Subcutaneous adipose tissue (tissue), 4 donors: ENCODE data around the gene GAB3. TPM values are rescaled to one million over a fixed set of nuclear protein-coding genes. Genes with fewer than 3 reads are reported as not detected.

Source experiments
- small RNA-seq: library from RNA; depleted of rRNA; stranded (forward); fragments of <200 nt; gene quantifications from one replicate; pipeline ENCODE3, GENCODE V24; 2016
- total RNA-seq, 4 donors: library from RNA; depleted of rRNA; stranded (reverse); fragments of >200 nt; gene quantifications; one replicate each; pipeline ENCODE4 v1.1.0, GENCODE V29; 2016
- TF ChIP-seq, protein P1 (sequence below): fragments of 450-650 bp; IDR thresholded peaks from one replicate; pipeline ENCODE4 v1.5.1; 2016; ENCODE audit warnings: low read depth, mild to moderate bottlenecking, control low read depth, antibody characterized with exemption, moderate library complexity

GAB3 gene
- total RNA-seq, 4 donors from 2014 or later: 8.6 to 18.9 (median 13.0) TPM

DNA sequence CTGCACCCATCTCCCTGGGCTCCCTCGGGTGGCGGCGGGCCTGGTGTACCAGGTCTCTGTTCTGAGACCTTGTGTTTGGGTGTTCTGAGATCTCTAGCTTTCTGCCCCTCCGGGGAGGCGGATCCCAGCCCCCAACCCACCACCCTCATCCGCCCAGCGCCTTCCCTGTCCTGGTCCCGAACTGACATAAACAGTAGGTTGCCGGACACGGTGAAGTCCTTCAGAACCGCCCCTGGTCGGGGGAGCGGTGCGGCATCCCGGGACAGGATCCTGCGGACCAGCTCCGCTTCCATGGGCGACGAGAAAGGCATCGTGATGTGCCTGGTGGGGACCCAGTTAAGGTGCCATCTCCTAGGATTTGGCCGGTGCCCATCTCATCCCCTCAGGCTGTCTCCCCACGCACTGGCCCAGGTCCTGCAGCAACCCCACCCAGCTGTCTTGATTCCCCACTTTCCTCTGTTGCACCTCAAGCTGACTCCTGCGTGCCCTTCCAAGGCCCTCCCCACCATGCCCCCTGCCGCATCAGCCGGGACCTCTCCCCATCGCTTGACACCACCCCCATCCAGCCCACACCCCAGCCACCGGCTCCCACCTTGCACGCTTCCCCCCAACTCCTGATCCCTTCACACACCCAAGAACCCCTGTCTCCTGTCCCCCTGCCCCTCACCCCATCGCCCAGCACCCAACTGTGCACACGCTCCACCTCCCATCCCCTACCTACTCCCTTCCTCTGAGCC is 98.4 kb downstream of the GAB3 start:
- TF ChIP-seq, protein P1, sequence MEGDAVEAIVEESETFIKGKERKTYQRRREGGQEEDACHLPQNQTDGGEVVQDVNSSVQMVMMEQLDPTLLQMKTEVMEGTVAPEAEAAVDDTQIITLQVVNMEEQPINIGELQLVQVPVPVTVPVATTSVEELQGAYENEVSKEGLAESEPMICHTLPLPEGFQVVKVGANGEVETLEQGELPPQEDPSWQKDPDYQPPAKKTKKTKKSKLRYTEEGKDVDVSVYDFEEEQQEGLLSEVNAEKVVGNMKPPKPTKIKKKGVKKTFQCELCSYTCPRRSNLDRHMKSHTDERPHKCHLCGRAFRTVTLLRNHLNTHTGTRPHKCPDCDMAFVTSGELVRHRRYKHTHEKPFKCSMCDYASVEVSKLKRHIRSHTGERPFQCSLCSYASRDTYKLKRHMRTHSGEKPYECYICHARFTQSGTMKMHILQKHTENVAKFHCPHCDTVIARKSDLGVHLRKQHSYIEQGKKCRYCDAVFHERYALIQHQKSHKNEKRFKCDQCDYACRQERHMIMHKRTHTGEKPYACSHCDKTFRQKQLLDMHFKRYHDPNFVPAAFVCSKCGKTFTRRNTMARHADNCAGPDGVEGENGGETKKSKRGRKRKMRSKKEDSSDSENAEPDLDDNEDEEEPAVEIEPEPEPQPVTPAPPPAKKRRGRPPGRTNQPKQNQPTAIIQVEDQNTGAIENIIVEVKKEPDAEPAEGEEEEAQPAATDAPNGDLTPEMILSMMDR: no peak

GRCh38 chrX:154650221-154650510 is 100.7 kb downstream of the GAB3 start:
- TF ChIP-seq, protein P1: no peak

DNA sequence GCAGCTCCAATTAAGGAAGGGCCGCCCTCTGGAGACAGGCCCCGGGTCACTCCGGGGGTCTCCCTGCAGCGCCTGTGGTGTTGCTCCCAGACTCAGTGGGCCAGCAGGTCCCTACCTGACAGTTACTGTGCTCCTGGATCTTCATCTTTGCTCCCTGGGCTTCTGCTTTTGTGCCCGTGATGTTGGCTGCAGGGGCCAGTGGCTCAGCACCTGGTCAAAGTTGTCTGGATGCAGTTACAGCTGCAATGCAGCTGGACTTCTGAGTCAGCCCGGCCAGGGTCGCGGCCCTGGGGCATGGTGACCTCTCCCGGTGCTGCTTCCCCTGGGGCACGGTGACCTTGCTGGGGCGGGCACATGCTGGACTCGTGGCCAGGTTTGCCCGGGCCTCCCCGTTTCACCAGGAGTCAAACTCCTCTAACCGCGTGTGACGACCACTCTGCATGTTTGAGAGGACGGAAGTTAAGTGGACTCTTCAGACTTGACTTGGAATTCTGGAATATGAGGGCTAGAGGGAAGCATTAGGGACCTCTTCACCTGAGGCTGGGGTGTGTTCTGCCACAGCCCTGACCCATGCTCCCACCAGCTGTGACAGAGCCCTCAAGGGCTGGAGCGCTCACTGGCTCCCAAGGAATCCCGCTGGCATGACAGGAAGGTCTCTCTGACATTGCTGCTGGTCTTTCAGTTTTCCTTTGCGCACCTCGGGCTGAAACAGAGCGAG is 101.2 kb downstream of the GAB3 start:
- TF ChIP-seq, protein P1: no peak

- TF ChIP-seq, protein P1: no peak
Observed at GRCh38 chrX:154648931-154649330, 101.9 kb downstream of the GAB3 start.

Small RNA genes lying within 50 kb of the gene (small RNA-seq; reads per million reads assigned to genes)
- gene SNORA36A: not detected

Other genes starting within 250 kb of the GAB3 start
- gene FAM3A, start 234.8 kb downstream of the GAB3 start, total RNA-seq: 10 to 100 TPM; 10.1 to 49.7 (median 38.3) TPM
- 10 to 100 TPM; 37.2 to 90.6 (median 46.5) TPM for gene G6PD, start 204.2 kb downstream of the GAB3 start, total RNA-seq
- 10 to 100 TPM in 2 of 4 donors, 1 to 10 TPM in 2; 8.5 to 19.0 (median 11.4) TPM for gene IKBKG, start 203.5 kb downstream of the GAB3 start, total RNA-seq
- gene CTAG1A, start 165.9 kb downstream of the GAB3 start, total RNA-seq: not detected
- not detected for gene CTAG1B, start 131.8 kb downstream of the GAB3 start, total RNA-seq
- not detected for gene CTAG2, start 97.5 kb downstream of the GAB3 start, total RNA-seq
- gene DKC1, start 11.8 kb upstream of the GAB3 start, total RNA-seq: 10 to 100 TPM; 23.3 to 65.7 (median 42.1) TPM
- gene MPP1, start 54.4 kb upstream of the GAB3 start, total RNA-seq: 100 to 1,000 TPM in 1 of 4 donors, 10 to 100 TPM in 3; 40.9 to 106 (median 55.3) TPM
- gene SMIM9, start 83.6 kb upstream of the GAB3 start, total RNA-seq: not detected
- gene F8A1, start 135.3 kb upstream of the GAB3 start, total RNA-seq: 10 to 100 TPM in 1 of 4 donors, 1 to 10 TPM in 2, under 1 TPM in 1; 0.44 to 12.9 (median 5.8) TPM